GM12878 (cell line): ENCODE measurements around the gene PROZ. TPM values are rescaled to one million over a fixed set of nuclear protein-coding genes. Genes with fewer than 3 reads are reported as not detected.

ENCODE experiments used
- ATAC-seq: fragments of 200-7000 bp; cut with Tn5 transposase; 3 replicates; pipeline ENCODE4 v1.9.1; 2020; ENCODE audit warnings: mild to moderate bottlenecking, moderate library complexity
- BruUV-seq: library from RNA; stranded (reverse); fragments of 400-500 nt; replicated peaks from 2 replicates; lab custom pipeline; 2021; lab: Mats Ljungman, UMichigan
- CTCF ChIA-PET: fragments of 300-600 bp; sonication (Branson Sonifier 250); formaldehyde crosslinking; extraction: SDS; loops from one replicate; lab custom pipeline; 2021; ENCODE audit warnings: inconsistent platforms; lab: Yijun Ruan, JAX
- POLR2A ChIA-PET: fragments of 350-600 bp; formaldehyde crosslinking; extraction: SDS; loops from one replicate; lab custom pipeline; 2021; ENCODE audit warnings: inconsistent platforms; lab: Charles Lee
- RAD21 ChIA-PET: fragments of 300-600 bp; sonication (Branson Sonifier 250); formaldehyde crosslinking; loops from one replicate; lab custom pipeline; 2023; ENCODE audit warnings: antibody characterized with exemption; ENCODE audit not compliant: unreplicated experiment; lab: Charles Lee
- SMC1A ChIA-PET: fragments of 300-600 bp; sonication (Branson Sonifier 250); formaldehyde crosslinking; loops from one replicate; lab custom pipeline; 2023; ENCODE audit not compliant: unreplicated experiment, uncharacterized antibody; lab: Charles Lee
- DNase-seq: peaks from one replicate; pipeline ENCODE4 v3.0.0-alpha.2; 2011; ENCODE audit warnings: low read depth, low spot score
- FAIRE-seq: peaks from 3 replicates; lab custom pipeline; 2011; peaks lifted over from hg19 to GRCh38; lab: Jason Lieb, UNC
- H2AFZ ChIP-seq: 2 replicates; pipeline ENCODE4 v1.6.0; 2011; ENCODE audit warnings: low read depth, low read length, control low read depth; ENCODE audit not compliant: control insufficient read depth
- H3K27ac ChIP-seq: 2 replicates; pipeline ENCODE4 v1.5.1; 2011; ENCODE audit warnings: control low read depth; ENCODE audit not compliant: control insufficient read depth, insufficient read depth
- H3K27me3 ChIP-seq, 2 experiments: replicated peaks in 1 of 2; 2 replicates each; pipeline versions ENCODE4 v1.6.0 to v1.6.1; 2011; ENCODE audit warnings: low read length in 1 of 2; ENCODE audit not compliant: control insufficient read depth in 2 of 2, insufficient read depth in 2 of 2
- H3K36me3 ChIP-seq, 2 experiments: 2 replicates each; pipeline ENCODE4 v1.5.1; 2011; ENCODE audit warnings: low read length in 1 of 2; ENCODE audit not compliant: control insufficient read depth in 2 of 2, insufficient read depth in 2 of 2
- H3K4me1 ChIP-seq: 2 replicates; pipeline ENCODE4 v1.6.1; 2011; ENCODE audit warnings: mild to moderate bottlenecking, low read length, moderate library complexity, mixed read lengths; ENCODE audit not compliant: control insufficient read depth, insufficient read depth
- H3K4me2 ChIP-seq: 2 replicates; pipeline ENCODE4 v1.6.0; 2011; ENCODE audit warnings: control low read depth; ENCODE audit not compliant: control insufficient read depth, insufficient read depth
- H3K4me3 ChIP-seq: fragments of 200-600 bp; sonication (generic); 2 replicates; pipeline ENCODE4 v1.5.1; 2016
- H3K79me2 ChIP-seq: 2 replicates; pipeline ENCODE4 v1.6.0; 2011; ENCODE audit warnings: low read length; ENCODE audit not compliant: control insufficient read depth, insufficient read depth
- H3K9ac ChIP-seq: 2 replicates; pipeline ENCODE4 v1.8.0; 2011; ENCODE audit warnings: low read length, control low read depth, mixed read lengths; ENCODE audit not compliant: control insufficient read depth, insufficient read depth
- H3K9me3 ChIP-seq: replicated peaks from 3 replicates; pipeline ENCODE4 v1.5.1; 2011; ENCODE audit warnings: mild to moderate bottlenecking, low read length; ENCODE audit not compliant: control insufficient read depth, insufficient read depth
- H4K20me1 ChIP-seq: 2 replicates; pipeline ENCODE4 v1.6.0; 2011; ENCODE audit not compliant: control insufficient read depth, insufficient read depth
- EZH2 ChIP-seq: IDR thresholded peaks from 2 replicates; pipeline ENCODE4 v1.6.1; 2012; ENCODE audit warnings: low read depth, mild to moderate bottlenecking, control low read depth, inconsistent platforms, low read length, borderline replicate concordance; ENCODE audit not compliant: control insufficient read depth
- HDGF ChIP-seq: fragments of 450-650 bp; IDR thresholded peaks from 2 replicates; pipeline ENCODE4 v1.6.1; 2016; ENCODE audit warnings: antibody characterized with exemption
- IRF3 ChIP-seq: fragments of 450-650 bp; IDR thresholded peaks from 2 replicates; pipeline ENCODE4 v1.6.1; 2014; ENCODE audit warnings: mild to moderate bottlenecking
- KDM1A ChIP-seq: fragments of 200-600 bp; sonication (generic); IDR thresholded peaks from 2 replicates; pipeline ENCODE4 v1.6.1; 2016; ENCODE audit warnings: borderline replicate concordance
- NFIC ChIP-seq: IDR thresholded peaks from 2 replicates; pipeline ENCODE4 v1.6.1; 2012; ENCODE audit warnings: low read depth, mild to moderate bottlenecking, inconsistent platforms, low read length, moderate library complexity
- NFYB ChIP-seq: IDR thresholded peaks from 2 replicates; pipeline ENCODE4 v1.6.1; 2011; ENCODE audit warnings: low read depth, mild to moderate bottlenecking, low read length, improper control_type of control experiment, moderate library complexity; ENCODE audit not compliant: insufficient read depth
- NR2F1 ChIP-seq: fragments of 450-650 bp; conservative IDR thresholded peaks from 2 replicates; pipeline ENCODE4 v1.6.1; 2017; ENCODE audit warnings: mild to moderate bottlenecking
- USF2 ChIP-seq: IDR thresholded peaks from 2 replicates; pipeline ENCODE4 v1.6.1; 2011; ENCODE audit warnings: low read depth, low read length, improper control_type of control experiment, borderline replicate concordance
- WGBS: methylation state at CpG from one replicate; pipeline ENCODE4 v1.1.6; 2016; ENCODE audit warnings: low lambda C conversion rate; ENCODE audit not compliant: insufficient replicate concordance, insufficient coverage; ENCODE audit errors: missing lambda C conversion rate; 5-methylcytosine and 5-hydroxymethylcytosine counted together
- in situ Hi-C: fragments of 300-500 bp; cut with MboI; formaldehyde crosslinking; loops from 9 replicates; pipeline ENCODE4 v1.14.3; 2018; ENCODE audit warnings: mixed read lengths
- intact Hi-C: fragments of 100-400 bp; cut with micrococcal nuclease; formaldehyde crosslinking; loops from one replicate; pipeline ENCODE4 v1.14.2; 2022; ENCODE audit not compliant: unreplicated experiment
- polyA plus RNA-seq, 11 experiments: library from polyadenylated mRNA; depleted of rRNA in 4 of 11; unstranded in 6 of 11; stranded (reverse) in 5 of 11; fragments of >200 nt; fragmentation: Nextera tagmentation in 4 of 11; fragmentation: Illumina TruSeq in 1 of 11; extraction: Ambion mirVana in 4 of 11; extraction: Trizol in 1 of 11; gene quantifications; 1 replicate in 1 of 11; 2 replicates in 10 of 11; pipeline versions ENCODE4 v1.2.1 to v1.2.3, GENCODE V29; 2011 to 2016; ENCODE audit warnings: inconsistent platforms in 2 of 11, missing spikeins in 2 of 11, low read depth in 1 of 11
- total RNA-seq, 4 experiments: library from RNA; depleted of rRNA in 3 of 4; stranded (reverse); fragments of >200 nt in 3 of 4; fragmentation: Illumina TruSeq in 1 of 4; extraction: Trizol in 1 of 4; gene quantifications; 2 replicates each; pipeline versions ENCODE4 v1.2.1 to v1.2.3, GENCODE V29; 2013 to 2021
- TF ChIP-seq, protein P1 (sequence below): fragments of 450-650 bp; IDR thresholded peaks from 2 replicates; pipeline ENCODE4 v1.6.1; 2016; ENCODE audit warnings: mild to moderate bottlenecking

The PROZ gene
- total and polyA plus RNA-seq, 10 of the 15 experiments (the other 5 are each of a cell fraction or from before 2014, with no cell fraction given) = 0.07 to 0.24 (median 0.21) TPM; not detected in 7

- FAIRE-seq (no peak), ATAC-seq (no peak), DNase-seq (no peak)
- 48% methylated on average over 21 of the region's 21 CpGs for WGBS
- POLR2A ChIA-PET = no interaction called here
- no peaks in the 10 kb centered on the region for H3K79me2 ChIP-seq
- no peak overlapping the region for H3K4me3 ChIP-seq
- SMC1A ChIA-PET = interaction anchor here (0.6 kb wide), 1 partner anchor 66 kb away, joined by 3 read pairs; no protein-coding TSS in a partner anchor
- intact Hi-C loops = no loop called here
- H3K4me1 ChIP-seq = no peaks in the 10 kb centered on the region
- no peaks in the 10 kb centered on the region for H4K20me1 ChIP-seq
- no peak overlapping the region for H2AFZ ChIP-seq
- CTCF ChIA-PET = no interaction called here
- no peaks in the 10 kb centered on the region for H3K27me3 ChIP-seq
- no peak overlapping the region for H3K9ac ChIP-seq
- TF ChIP-seq NFYB = no peak
- no peak for TF ChIP-seq HDGF
- no peak for TF ChIP-seq EZH2
- no peak for TF ChIP-seq KDM1A
- TF ChIP-seq USF2 = no peak
- TF ChIP-seq NFIC = no peak
- TF ChIP-seq NR2F1 = no peak
- TF ChIP-seq, protein P1, sequence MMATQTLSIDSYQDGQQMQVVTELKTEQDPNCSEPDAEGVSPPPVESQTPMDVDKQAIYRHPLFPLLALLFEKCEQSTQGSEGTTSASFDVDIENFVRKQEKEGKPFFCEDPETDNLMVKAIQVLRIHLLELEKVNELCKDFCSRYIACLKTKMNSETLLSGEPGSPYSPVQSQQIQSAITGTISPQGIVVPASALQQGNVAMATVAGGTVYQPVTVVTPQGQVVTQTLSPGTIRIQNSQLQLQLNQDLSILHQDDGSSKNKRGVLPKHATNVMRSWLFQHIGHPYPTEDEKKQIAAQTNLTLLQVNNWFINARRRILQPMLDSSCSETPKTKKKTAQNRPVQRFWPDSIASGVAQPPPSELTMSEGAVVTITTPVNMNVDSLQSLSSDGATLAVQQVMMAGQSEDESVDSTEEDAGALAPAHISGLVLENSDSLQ = no peak
- no peak for TF ChIP-seq IRF3
- BruUV-seq = no TSS peak
- H3K9me3 ChIP-seq = no peaks in the 10 kb centered on the region; the same call in 2 of the 3 replicates
- RAD21 ChIA-PET = no interaction called here
- no peak overlapping the region for H3K4me2 ChIP-seq
- no peaks in the 10 kb centered on the region for H3K36me3 ChIP-seq
- H3K27ac ChIP-seq = no peak overlapping the region
- in situ Hi-C loops = no loop called here
Observed at GRCh38 chr13:113115363-113116205, 42.9 kb upstream of the PROZ start.
